A204.1 (cell line): ENCODE results near the gene HAPLN2.

Source experiments
- FAIRE-seq: peaks from 2 replicates; lab custom pipeline; 2012; peaks lifted over from hg19 to GRCh38; lab: Jason Lieb, UNC

The HAPLN2 gene

DNA sequence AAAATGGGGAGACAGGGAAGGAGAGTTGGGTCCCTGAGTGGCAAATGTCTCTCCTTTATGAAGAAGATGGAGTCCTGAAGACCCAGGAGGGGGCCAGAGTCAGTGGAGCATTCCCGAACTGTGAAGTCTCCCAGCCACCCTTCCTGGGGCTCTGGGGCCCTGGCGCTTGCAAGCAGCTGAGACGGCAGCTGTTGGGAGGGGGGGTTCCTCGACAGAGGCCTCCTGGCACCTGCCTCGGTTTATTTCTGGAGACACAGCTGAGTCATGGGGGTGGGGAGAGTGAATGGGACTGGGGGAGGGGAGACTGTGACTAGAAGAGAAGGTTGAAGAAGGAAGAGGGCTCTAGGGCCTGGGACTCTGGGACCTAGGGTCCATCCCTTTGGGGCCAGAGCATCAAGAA, 44.0 kb downstream of the HAPLN2 start:
- no peak for FAIRE-seq

DNA sequence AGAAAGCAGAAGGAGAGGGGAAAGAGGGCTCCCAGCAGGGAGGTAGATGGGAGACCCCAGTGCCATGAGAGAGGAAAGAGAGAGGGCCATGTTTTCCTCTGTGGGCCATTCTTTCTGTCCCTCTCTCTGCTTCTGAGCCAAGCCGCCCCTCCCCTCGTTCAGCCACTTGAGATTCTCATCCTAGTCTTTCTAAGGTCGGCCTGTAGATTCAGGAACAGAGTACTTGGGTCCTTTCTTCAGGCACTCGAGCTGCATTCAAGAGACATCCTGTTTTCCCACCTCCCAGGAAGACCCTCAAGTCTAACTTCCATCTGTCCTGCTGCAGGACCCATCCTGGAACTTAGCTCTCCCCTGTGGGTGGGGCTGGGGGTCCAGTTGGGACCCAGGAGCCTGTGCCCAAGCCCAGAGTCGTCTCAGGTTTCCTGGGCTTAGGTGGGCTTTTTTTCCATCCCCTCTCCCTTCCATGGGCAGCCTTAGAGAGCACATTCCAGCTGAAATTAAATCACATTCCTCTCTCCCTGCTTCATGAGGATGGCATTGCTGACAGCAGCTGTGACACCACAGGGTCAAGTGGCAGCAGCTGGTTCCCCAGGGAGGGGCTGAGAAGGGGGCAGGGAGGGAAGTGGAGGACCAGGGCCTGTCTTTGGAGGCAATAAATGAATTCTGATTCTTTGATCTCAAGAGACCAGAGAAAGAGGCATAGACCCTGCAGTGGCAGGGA, 45.0 kb downstream of the HAPLN2 start:
- FAIRE-seq = no peak

DNA sequence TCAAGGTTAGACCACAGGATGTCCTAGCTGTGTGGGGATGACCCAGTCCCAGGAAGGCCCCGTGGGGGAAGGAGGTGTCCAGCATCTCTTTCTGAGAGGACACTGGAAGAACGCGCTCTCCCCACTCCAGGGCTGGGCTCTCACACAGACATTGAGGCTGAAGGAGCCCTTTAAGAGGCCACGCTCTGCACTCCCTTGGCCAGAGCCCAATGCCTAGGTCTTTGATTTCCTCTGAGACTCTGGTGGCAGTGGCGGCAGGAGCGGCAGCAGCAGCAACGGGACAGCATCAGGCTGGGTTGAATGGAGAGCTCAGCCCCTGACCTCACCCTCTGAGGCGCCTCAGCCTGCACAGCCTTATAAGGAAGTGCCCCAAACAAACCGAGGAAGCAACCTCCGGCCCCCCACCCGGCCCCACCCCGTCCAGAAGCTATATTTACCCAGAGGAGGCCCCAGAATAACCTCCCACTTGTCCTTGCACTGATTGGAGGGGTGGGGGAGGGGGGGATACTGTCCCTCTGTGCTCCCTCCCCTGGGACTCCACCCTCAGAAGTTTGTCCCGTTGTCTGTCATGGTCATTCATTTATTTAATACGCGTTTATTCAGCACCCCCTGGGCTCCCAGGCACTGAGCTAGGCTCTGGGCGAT, 45.7 kb downstream of the HAPLN2 start:
- FAIRE-seq = no peak

DNA sequence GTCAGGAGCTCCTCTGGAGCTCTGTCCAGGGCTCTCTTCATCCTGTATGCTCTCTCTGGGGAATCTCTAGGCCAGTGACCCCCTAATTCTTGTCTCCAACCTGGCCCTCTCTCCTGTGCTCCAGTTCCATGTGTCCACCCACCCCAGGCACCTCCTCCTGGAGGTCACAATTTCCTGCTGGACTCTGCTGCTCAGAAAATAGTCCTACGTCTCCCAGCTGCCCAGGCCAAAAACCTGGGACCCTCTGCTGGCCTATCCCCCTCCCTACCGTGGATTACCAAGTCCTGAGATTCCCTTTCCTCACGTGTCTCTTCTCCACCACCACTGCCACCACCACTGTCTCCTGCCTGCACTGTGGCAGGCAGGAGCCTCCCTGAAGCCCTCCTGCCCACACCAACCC, 46.3 kb downstream of the HAPLN2 start:
- FAIRE-seq = no peak

DNA sequence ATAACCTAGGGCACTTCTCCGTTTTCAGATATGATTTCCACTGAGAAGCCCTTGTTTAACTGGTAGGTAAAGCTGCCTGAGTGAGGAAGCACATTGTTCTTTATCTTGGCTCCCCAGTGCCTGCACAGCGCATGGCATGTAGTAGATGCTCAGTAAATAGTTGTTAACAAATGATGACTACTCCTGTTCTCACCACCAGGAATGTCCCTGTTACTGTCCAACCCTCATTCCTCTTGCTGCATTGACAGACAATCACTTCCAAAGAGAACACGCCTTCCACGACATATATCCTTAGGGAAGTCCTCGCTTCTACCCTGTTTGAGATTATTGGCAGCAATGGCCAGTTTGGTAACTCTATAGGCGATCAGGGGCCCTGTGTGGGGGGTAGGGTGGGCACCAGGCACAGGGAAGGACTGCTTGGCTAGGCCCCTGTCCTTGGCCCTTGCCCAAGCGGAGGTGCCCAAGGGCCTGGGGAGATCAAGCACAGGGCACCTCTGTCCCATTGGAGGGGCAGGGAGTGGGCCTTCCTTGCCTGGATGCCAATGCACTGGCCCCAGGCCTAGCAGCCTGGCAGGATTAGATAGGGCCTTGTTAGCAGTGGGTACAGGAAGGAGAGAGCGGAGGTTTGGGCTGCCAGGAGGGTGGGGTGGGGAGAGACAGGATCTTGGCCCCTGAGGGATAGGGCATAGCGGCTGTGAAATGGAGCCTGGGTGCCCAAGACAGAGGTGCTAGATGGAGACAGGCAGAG, 47.8 kb downstream of the HAPLN2 start:
- FAIRE-seq = no peak

DNA sequence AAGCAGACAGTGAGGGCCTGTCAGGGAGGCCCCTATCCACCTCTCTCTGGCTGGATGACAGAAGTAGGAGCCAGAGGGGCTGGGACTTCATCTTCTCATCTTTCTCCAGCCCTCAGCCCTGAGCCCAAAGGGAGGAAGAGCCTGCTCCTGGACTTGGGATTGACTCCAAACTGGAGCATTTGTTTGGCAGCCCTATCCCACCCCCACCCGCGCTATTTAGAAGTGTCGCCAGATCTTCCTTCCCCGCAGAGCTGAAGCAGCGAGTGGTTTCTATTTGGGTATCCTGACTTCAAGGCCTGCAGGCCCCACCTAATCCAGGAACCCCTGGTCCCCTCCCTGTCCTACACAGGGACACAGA, 48.4 kb downstream of the HAPLN2 start:
- no peak for FAIRE-seq

DNA sequence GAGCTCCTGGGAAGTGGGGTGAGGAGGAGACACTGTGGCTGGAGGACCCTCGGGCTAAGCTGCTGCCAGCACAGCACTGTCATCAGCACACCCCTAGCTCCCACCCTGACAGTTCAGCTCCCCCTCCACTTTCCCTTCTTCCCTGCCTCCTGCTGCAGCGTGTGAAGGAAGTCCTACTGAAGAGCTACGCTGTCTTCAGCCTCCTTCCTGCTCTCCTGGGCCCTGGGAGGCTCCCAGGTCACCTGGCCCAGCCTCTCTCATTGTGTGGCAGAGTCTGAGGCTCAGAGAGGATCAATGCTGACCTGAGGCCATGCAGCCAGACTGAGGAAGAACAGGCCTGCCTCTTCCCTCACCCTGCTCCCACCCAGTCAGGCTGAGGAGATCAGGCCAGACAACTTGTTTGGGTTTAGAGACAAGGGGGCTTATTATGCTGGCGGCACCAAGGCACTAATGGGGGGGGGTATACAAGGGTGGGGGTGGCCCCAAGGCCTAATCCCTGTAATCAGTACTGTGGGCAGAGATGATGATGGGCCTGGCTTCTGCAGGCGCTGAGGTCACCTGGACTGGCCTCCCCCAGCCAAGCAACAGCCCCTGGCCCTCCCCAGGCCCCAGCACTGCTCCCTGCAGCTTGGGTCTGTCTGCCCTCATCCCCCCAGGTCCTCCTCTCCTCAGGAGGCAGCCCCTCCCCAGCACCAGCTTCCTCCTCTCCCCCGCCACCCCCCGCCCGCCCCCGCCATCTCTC, 48.9 kb downstream of the HAPLN2 start:
- no peak for FAIRE-seq

DNA sequence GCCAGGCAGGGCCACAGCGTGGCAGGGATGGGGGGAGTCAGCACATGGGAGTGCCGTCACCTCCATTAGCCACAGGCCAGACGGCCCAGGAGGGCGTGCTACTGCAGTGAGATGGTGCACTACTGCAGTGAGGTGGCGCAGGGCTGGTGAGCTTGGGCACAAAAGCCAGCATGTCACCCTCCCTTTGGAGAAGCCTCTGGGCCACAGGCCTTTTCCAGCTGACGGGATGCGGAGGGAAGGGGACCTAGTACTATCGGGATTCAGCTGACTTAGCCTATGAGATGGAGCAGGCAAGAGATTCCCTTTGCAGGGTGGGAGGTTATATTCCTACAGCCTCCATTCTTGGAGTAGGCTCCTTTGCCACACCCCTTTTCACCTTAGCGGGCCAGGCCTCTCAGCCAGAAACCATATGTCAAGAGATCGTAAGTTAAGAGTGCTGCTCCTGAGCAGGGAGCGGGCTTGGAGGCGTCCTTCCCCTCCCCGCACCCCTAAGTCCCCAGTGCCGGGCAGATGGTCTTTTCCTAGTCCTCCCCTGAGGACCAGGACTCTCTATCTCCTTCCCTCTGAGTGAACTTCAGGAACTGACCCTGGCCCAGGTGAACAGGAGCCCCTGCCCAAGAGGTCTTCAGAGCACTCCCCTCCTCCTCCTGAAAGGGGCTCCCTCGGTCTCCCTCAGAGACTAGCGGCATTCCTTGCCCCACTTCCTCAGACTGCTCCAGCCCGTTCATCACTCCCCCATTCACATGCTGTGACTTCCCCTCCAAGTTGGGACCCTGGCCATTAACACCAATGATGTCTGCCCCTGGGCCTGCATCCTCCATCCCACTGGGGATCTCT, 49.8 kb downstream of the HAPLN2 start:
- no peak for FAIRE-seq

DNA sequence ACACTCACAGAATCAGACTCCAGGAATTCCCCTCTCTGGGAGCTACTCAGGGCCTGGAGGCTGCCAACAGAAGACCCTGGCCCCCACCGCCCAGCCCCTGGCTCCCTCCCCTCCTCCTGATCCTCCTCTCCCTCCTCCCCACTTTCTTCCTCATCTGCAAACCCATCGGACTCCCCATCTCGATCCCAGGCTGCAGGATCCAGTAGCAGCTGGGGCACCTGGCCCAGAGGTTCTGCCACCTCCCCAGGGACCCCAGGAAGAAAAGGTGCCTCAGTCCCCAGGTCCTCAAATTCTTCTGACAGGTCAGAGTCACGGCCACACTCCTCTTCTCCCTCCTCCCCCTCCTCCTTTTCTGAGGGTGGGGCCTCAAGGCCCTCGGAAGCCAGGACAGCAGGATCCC, 50.6 kb downstream of the HAPLN2 start:
- FAIRE-seq = no peak

DNA sequence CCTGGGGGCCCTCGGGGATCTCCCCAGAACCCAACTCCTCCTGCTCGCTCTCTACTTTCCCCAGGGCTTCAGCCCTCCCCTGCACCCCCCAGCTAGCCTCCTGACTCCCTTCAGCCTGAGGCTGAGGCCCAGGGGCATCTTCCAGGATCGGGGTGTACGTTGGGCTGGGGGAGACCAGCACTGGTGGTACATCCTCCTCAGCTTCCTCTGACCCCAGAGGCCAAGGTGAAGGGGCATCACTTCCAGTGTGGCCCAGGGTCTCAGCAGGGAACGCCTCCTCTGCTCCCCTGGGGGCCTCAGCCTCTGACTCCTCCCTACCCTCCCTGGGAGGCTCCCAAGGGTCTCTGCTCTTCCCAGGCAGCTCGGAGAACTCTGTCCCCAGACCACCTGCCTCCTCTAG, 51.1 kb downstream of the HAPLN2 start:
- FAIRE-seq = no peak

DNA sequence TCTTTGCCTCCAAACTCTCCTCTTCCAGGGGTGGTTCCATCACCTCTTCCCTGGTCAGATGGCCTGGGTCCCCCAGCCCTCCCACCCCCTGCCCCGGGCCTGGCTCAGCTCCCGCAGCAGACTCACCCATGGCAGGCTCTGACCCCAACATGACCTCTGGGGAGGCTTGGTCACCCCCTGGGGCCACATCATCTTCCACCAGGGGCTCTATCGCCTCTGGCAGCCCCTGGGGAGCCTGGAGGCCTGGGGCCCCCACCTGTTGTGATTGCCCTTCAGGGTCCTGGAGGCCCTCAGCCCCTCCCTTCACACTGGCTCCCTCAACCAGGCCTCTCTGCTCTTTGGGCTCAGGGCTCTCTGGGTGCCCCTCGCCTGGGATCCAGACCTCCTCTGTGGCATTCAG, 51.6 kb downstream of the HAPLN2 start:
- FAIRE-seq = no peak

DNA sequence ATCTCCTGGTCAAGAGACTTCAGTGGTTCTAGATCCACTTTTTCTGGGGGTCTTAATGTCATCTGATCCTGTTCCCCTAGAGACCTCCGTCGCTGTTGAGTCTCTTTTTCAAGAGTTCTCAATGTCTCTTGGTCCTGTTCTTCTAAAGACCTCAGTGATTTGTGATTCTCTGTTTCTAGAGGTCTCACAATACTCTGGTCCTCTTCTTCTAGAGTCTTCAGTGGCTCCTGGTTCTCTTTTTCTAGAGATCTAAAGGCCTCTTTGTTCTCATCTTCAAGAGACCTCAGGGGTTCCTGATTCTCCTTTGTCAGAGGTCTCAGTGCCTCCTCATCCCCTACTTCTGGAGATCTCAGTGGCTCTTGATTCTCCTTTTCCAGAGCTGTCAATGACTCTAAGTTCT, 52.6 kb downstream of the HAPLN2 start:
- no peak for FAIRE-seq

DNA sequence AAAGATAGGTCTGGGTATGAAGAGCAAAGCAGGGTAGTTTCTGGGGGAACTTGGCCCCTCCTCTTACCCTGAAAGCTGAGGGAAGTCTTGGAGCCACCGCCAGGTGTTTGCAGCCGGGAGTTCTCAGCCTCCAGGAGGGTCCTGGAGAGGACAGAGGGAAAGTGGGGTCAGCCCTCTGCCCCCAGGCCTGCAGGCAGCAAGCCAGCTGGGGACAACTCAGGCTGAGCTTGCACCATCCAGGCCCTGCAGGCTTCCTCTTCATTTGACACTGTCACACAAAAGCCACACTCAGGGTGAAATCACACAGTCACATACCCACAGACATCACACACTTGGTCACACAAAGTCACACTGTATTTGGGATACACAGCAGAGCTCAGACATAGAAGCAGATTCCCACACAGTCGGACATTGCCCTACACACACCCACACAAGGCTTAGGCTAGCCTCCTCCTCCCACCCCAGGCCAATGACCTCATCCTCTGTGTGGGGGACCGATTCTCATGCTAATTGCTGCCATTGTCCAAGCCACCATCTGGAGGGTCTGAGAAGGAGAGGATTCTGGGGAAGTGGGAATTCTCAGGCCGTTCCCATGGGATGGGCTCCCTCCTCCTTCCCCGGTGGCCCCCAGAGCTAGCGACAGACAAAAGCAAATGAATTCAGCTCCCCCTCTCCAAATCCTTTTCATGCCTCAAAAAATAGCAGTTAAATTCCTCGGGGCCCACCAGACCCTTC, 54.3 kb downstream of the HAPLN2 start:
- FAIRE-seq = no peak
